NCI-H345 (cell line): ENCODE data around the gene MADD.

Experiments
- DNase-seq: peaks from one replicate; lab custom pipeline; 2025; lab: John Stamatoyannopoulos, UW

The MADD gene

DNA sequence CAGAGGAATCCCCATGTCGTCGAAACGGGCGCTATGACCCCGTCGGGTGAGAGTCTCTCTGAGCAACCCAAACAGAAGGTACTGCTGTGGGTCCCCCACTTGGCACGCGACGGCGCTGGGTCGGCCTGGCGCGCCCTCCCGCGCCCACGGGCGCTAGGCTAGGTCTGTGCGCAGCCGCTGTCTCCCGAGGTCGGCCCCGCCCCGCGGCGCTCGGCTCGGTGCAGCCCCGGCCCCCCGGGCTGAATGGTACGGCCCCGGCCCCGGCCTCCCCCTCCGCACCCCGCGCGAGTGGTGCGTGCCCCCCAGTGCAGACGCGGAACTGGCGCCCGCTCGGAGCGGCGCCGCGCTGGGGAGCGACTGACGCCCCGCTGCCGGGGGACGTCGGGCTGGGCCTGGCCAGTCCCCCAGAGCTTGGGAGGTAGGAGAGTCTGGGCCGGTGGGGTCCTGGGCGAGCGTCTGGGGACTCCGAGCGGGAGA, at the start of gene MADD:
Gene MADD, plus strand, starts transcription at position 305 of the 477 bp plus-strand sequence.
- DNase-seq: peak; percentile 89

DNA sequence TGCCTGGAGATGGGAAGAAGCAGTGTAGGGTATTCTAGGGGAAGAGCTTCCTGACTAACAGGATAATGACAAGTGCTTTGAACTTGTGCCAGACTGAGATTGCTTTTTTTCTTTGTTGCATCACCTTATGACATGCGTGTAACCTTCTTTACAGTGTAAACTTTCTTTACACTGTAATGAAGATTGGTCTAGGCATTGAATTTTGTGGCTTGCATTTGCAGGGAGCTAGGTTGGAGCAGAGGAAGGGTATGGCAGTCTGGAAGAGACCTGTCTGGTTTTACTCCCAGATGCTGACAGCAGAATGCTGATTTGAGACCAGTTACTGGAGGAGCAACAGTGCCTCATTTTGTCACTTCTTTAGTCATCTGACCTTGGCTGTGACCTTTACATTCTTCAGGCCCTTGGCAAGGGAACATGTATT, 49.5 kb upstream of the MADD start:
- DNase-seq: no peak

DNA sequence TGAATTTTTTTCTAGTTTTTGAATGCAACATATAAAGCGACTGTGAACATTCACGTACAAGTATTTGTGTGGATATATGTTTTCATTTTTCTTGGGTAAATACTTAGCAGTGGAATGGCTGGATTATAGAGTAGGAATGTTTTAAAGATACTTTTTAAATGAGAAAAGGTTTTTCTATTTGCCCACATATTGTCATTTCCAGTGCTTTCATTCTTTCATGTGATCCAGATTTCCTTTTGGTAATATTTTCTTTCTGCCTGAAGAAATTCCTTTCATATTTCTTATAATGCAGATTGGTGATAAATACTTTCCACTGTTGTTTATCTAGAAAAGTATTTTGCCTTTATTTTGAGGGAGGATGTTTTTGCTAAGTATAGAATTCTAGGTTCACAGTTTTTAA, 47.2 kb upstream of the MADD start:
- no peak for DNase-seq

DNA sequence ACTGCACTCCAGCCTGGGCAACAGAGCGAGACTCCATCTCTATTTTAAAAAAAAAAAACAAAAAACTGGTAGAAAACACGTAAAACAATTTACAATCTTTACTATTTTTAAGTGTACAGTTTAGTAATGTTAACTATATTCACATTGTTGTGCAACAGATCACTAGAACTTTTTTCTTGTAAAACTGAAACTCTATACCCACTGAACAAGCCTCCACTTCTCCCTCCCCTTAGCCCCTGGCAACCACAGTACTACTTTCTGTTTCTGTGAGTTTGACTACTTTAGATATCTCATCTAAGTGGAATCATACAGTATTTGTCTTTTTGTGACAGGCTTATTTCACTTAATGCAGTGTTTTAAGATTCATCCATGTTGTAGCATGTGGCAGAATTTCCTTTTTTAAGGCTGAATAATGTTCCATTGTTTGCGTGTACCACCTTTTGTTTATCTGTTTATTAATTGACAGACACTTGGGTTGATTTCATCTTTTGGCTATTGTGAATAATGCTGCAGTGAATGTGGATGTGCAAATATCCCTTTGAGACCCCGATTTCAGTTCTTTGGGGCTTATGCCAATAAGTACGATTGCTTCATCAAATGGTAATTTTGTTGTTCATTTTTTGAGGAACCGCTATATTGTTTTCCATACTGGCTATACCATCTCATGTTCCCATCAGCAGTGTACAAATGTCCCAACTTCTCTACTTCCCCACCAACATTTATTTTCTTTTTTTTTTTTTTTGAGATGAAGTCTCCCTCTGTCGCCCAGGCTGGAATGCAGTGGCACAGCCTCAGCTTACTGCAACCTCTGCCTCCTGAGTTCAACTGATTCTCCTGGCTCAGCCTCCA, 44.2 kb upstream of the MADD start:
- DNase-seq: no peak

DNA sequence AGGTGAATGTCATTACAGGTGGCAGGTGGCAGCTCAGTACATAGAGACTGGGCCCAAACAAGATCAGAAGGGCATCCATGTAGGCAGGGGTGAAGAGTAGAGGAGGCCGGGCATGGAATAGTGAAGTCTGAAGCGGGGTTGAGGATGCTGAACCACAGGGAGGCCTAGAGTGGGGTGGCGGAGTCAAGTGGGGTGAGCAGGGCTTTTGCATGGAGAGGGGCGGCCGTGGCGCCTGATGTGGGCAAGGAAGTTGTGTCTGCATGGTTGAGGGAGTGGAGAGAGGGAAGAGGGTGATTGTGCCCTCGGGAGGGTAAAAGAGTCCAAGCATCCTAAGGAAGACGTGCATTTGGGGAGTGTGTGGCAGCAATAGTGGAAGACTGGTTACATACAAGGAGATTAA, 40.8 kb upstream of the MADD start:
- no peak for DNase-seq

DNA sequence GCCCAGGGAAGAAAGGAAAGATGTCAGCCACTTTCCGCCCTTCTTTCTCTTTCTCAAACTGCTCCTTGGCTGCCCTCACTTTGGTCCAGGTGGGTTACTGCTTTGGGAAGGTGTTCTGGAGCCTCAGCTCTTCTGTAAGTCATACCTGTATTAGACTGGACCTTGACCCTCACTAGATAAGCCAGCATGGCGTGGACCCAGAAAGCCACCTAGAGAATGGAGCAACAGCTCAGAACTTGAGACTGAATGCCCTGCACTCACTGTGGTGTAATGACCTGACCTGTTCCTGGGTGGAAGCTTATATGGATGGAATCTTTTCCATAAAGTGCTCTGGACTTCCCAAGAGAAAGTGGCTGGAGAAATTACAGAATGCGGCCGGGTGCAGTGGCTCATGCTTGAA, 36.9 kb upstream of the MADD start:
- no peak for DNase-seq

DNA sequence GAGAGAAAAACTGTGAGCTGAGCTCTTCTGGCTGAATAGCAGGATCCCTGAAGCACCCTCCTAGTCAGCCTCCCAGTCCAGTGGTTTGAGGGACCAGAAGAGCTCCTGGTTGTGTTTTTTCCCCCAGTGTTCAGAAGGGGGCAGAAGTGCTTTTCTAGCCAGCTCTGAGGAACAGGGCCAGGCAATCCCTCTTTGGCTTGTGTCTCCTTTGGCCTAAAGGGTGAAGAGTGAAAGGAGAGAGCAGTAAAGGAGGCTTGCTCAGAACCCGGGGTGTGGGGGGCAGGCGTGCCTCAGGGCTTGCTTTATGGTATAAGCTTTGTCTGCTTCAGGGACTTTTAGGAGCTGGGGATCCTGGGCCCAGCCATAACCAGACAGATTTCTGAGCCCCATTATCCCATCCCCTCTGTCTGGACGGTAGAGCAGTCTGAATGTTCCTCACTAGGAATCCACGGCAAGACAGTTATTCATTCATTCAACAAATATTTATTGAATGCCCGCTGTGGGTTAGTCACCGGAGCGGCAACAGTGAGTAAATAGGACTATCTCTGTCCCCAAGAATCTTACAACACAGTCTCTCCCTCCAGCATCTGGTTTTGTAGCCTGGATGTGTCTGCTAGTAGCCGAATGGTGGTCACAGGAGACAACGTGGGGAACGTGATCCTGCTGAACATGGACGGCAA, 35.8 kb upstream of the MADD start:
- DNase-seq: no peak

DNA sequence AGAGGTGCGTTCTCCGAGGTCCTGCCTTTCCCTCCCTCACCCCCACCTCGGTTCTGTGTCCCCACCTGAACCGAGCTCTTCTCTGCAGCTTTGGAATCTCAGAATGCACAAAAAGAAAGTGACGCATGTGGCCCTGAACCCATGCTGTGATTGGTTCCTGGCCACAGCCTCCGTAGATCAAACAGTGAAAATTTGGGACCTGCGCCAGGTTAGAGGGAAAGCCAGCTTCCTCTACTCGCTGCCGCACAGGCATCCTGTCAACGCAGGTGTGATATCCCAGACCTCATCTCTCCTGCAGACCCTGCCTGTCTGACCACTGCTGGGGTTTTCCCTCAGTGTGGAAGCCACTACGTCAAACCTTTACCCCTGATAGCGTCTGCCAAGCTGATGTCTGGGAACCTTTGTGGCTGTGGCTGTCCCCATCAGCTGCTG, 35.2 kb upstream of the MADD start:
- DNase-seq: no peak

DNA sequence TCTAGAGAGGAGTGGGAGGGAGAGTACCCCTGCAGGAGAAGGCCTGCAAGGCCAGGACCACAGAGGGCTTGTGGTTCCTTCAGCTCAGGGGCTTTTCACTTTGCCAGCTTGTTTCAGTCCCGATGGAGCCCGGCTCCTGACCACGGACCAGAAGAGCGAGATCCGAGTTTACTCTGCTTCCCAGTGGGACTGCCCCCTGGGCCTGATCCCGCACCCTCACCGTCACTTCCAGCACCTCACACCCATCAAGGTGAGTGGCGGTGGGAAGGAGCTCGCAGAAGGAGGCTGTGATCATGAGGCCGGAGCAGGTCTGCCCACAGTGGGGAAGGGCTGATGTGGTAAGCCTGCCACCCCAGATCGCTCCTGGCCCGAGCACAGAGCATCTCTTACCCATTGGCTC, 34.8 kb upstream of the MADD start:
- DNase-seq: no peak

DNA sequence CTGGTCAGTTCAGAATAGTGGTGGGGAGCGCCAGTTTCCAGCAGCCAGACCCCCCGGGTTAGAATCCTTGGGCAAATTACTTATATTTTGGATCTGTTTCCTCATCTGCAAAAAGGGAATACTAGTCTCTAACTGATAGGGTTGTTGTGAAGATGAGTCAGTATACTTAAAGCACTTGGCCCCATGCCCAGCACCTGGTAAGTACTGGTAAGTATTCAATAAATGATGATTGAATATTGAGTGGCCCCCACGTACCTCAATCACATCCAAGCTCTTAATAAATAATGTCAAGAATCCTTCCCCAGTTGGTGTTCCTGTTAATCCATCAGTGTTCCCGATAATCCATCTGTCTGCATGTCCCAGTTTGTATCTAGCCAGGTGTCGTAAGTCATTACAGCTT, 33.5 kb upstream of the MADD start:
- DNase-seq: peak; percentile 13

DNA sequence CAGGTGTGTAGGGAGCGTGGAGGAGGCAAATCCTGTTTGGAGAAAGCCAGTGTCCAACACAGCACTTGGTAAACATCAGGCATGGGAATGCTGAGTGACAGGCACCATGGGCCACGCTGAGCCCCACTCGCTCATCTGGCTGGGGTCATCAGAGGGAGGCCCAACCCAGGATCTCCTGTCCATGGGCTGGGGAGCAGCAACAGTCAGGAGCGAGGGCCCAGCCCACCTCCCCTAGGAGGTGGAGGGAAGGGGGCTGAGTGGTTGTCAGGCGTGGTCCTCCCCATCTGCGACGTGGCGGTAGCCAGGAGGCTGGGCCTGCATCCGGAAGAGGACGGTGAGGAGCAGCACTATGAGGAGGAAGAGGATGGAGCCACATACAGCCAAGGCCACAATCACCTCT, 30.1 kb upstream of the MADD start:
- no peak for DNase-seq

DNA sequence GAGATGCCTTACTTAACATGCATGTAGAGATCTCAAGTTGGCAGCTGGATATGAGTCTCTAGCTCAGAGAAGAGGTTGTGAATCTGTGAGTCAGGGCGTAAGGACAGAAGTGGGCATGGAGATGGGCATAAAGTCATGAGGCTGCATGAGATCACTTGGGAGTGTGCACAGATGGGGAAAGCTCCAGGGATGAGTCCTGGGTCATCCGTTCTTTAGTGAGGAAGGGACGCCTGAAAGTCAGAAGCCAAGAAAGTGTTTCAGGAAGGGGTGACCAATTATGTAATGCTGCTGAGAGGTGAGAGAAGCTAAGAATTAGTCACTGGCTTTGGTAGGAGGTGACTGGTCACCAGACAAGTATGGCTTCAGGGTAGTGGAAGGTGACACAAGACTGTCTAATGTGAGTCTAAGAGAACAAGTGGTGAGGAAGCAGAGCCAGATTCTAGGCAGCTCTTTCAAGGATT, 28.1 kb upstream of the MADD start:
- no peak for DNase-seq

DNA sequence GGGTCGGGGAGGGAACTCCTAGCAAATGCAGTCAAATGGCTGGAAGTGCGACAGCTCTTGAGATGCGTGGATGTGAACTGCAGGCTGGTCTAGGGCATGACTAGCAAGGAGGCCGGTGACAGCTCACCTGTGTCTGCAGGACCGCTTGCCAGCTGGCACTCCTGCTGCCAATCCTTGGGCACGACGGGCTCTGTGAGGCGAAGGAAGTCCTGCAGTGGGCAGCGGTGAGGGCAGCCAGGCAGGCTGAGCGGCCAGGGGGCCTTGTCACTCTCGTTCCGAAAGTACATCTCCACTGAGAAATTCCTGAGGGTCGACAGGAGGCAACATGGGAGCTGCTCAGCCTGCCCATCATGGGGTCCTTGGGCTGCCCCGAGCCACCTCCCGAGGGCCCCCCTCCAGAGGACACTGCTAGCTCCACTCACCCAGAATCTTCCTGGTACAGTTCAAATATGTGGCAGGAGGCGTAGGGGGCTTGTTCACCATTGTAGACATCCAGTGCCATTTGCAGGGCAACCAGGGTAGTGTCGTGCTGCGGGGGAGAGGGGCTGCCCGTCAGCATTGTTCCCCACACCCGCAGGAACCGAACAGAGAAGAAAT, 27.2 kb upstream of the MADD start:
- no peak for DNase-seq

DNA sequence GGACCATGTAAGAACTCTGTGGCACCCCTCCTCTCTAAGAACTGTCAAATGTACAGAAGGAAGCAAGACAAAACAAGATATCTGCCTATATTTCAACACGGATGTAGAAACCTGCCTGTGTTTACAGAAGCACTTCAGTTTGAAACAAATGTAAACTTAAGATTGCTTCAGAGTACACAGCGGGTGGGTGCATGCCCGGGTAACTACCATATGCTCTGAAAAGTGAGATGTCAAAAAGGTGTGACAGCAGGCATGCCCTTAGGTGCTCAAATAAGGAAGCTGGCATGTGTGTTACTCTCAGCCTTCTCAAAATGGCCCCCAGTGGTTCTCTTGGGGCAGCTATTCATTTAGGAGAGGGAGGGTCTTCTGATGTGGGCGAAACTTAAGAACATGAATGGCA, 26.5 kb upstream of the MADD start:
- no peak for DNase-seq

DNA sequence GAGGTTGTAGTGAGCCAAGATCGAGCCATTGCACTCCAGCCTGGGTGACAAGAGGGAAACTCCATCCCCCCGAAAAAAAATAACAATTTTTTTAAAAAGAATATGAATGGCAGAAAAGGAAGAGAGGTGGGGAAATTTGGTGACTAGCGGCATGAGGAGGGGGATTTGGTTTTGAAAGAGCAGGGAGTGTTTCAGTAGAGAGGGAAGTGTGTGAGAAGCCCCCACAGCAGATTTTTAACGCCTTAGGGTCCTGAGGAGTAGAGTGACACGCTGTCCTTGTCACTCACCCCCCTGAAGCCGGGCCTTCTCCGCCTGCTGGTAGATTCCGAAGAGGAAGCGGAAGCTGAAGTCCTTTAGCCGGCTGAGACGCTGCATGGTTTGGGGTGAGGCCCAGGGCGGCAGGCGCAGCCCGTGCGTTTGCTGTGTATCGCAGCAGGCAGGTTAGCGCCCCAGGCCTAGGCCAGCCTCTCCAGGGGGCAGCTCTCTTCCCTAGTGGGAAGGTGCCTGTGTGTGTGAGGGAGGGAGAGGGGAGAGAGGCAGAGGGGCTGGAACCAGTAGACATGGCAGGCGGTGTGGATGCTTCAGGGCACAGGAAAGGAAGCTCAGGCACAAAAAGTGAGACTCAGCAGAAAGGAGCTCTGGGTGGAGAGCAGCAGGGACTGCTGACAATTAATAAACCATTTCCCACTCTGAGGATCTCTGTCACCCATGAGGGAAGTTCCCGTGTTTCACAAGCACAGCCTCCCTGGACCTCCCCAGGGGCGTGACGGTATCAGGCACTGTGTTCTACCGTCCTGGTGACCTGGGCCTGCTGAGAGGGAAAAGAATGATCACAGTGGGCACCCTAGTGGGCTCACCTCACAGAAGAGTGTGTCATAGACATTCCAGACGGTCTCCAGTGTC, 25.2 kb upstream of the MADD start:
- no peak for DNase-seq

DNA sequence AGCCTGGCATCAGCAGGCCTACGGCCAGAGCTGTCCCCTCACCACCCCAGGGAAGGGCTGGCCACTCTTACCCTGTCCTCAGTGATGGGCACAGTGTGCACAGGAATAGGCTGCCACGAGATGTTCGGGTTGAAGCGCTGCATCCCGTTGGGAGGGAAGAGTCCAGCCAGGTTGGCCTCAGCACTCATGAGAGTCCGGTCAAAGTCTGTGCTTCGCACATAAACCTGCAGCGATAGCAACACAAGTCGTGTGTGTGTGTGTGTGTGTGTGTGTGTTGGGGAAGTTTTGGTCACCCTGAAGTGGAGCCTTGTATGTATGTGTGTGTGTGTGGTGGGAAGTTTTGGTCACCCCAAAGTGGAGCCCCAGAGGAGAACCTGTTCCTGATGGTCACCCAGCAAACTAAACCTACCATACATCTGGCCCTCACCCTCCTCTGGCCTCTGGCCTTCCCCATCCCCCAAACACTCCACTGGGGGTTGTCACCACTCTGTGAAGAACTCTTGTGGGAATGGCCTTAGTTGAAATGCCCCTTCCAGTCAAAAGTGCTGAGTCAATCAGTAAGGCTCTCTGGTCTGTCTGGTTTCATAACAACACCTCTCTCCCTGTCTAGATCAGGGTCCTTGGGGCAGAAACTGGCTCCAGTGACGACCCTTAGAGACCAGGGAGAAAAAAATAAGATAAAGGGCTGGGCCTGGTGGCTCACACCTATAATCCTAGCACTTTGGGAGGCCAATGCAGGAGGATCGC, 24.1 kb upstream of the MADD start:
- no peak for DNase-seq

DNA sequence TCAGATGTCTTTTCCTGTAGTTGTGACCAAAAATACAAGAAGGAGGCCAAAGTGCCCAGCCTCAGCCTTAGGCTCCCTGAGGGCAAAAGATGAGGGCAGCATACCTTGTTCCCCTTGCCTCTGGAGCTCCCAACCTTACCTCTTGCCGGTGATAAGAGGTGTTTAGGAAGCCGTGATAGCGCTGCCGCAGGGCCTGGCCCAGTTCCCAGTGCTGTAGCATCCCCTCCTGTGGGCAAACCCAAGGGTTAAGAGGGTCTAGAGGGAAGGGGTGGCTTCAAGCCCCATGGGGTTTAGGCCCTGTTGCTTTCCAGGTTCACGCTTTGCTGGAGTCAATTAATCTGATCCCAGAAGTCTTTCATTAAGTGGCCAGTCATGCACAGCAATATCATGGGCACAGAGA, 22.4 kb upstream of the MADD start:
- no peak for DNase-seq

DNA sequence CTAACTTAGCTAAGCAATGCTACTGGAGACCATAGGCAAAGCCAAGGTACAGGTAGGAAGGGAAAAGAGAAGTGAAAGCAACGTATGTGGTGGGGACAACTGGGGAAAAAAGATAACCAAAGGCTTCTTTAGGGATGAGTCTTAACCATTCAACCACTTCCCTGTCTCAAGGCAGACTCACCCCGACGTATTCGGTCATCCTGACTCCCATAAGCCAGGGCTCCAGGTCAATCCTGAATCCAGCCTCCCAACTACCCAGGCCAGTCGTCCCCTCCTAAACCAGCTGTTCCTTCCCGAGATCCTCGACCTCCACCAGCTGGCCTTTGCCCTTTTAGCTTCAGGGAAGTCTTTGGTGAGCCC, 21.6 kb upstream of the MADD start:
- DNase-seq: no peak

DNA sequence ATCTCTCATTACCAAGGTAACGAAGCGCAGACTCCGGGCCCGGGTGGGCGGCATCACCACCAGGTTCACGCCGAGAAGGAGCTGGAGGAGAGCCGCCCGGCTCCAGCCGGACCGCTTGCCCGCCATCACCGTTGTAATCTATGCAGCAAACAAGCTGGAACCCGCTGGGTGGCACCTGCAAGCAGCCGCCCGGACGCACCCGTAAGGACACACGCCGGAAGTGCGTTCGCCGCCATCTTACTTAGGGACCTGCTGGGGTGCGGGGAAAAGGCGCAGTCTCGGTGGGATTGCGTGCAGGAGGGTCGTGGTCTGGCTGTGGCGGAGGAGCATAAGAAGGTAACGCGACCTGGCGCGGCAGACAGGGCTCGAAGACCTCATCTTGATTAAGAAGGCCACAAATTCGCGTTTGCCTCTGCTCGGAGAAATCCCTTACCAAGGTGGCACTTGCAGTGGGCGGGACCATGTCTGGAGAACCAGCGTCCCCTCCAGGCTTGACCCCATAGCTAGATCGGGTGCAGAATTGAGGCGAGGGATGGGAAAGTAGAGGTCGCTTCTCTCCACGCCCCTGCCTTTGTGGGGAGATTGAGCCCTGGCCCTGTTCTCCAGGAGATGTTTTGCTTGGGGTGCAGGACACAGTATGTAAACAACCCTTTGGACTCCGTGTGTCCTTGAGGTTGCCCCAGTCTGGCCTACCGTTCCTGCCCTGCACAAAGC, 21.1 kb upstream of the MADD start, which contains the start of gene ACP2:
Gene ACP2, minus strand, starts transcription at position 151 of the 714 bp plus-strand sequence. Its CDS starts 25 bp downstream, at position 126.
- DNase-seq: peak; percentile 94

DNA sequence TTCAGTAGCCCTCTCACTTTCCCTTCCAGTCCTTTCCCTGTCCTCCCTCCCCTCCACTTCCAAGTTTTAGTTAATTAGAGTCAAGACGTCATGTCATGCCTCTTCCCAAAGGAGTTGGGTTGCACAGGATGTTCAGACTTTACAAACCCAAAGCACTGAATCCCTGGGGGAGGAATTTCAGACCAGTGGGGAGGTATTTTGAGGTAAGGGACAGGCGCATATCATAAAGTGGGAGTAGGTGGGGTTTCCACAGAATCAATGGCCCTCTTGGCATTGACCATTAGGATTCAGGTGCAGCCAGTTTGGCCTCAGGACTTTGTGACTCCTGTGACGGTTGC, 20.6 kb upstream of the MADD start:
- DNase-seq: no peak

DNA sequence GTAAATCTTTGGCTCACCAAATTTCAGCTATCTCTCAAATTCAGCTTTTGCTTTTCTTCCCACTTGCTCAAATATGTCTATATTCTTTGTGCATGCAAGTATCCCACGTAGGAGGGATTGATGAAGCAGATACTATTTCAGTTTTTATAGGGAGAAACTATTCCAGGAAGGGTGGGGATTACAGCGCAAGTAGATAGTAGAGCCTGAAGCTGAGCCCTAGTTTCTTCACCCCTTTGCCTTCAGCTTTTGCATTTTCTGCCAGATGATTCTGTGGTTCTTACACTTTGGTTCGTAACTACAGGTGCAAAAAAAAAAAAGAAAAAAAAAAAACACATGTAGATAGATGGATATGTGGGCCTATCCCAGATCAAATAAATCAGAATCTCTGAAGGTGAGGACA, 18.2 kb upstream of the MADD start:
- no peak for DNase-seq
